OCI-LY3 (cell line): ENCODE results near the gene NUDT17.

ENCODE experiments used
- H2AFZ ChIP-seq: fragments of 200-600, 300-600 bp; shearing (Covaris generic); 2 replicates; pipeline ENCODE4 v1.6.0; 2014; ENCODE audit warnings: antibody characterized with exemption, low read depth, low read length
- H3K27ac ChIP-seq: fragments of 200-600, 300-600 bp; sonication (generic); 2 replicates; pipeline ENCODE4 v1.5.1; 2014; ENCODE audit warnings: mild to moderate bottlenecking, low read length, moderate library complexity, mixed read lengths
- H3K27me3 ChIP-seq: fragments of 200-600, 300-600 bp; sonication (generic); 2 replicates; pipeline ENCODE4 v1.6.1; 2014; ENCODE audit warnings: low read depth, low read length, mixed read lengths
- H3K36me3 ChIP-seq: fragments of 200-600, 300-600 bp; sonication (generic); replicated peaks from 2 replicates; pipeline ENCODE3; 2014; ENCODE audit warnings: low read depth, low read length, mixed read lengths
- H3K4me1 ChIP-seq: fragments of 300-600, 200-600 bp; sonication (generic); 2 replicates; pipeline ENCODE4 v1.6.1; 2014; ENCODE audit warnings: low read length, mixed read lengths
- H3K4me2 ChIP-seq: fragments of 200-600, 300-600 bp; sonication (generic); 2 replicates; pipeline ENCODE4 v1.6.1; 2014; ENCODE audit warnings: low read length, mixed read lengths
- H3K4me3 ChIP-seq: fragments of 300-600, 200-600 bp; sonication (generic); 2 replicates; pipeline ENCODE4 v1.5.1; 2014; ENCODE audit warnings: antibody characterized with exemption, mild to moderate bottlenecking, low read length, moderate library complexity
- H3K79me2 ChIP-seq: fragments of 300-600, 200-600 bp; shearing (Covaris generic); 2 replicates; pipeline ENCODE4 v1.6.1; 2014; ENCODE audit warnings: mild to moderate bottlenecking, low read length, mixed read lengths
- H3K9ac ChIP-seq: fragments of 300-600, 200-600 bp; shearing (Covaris generic); 2 replicates; pipeline ENCODE4 v1.6.0; 2014; ENCODE audit warnings: mild to moderate bottlenecking, low read length, moderate library complexity
- H3K9me3 ChIP-seq: fragments of 200-600, 300-600 bp; shearing (Covaris generic); 2 replicates; pipeline ENCODE4 v1.6.1; 2014; ENCODE audit warnings: low read length, mixed read lengths; ENCODE audit not compliant: insufficient read depth
- H4K20me1 ChIP-seq: fragments of 200-600, 300-600 bp; sonication (generic); 2 replicates; pipeline ENCODE4 v1.6.1; 2016; ENCODE audit warnings: low read length, mixed read lengths; ENCODE audit not compliant: insufficient read depth
- CTCF ChIP-seq: fragments of 200-600, 300-600 bp; sonication (generic); IDR thresholded peaks from 2 replicates; pipeline ENCODE4 v1.5.1; 2014; ENCODE audit warnings: antibody characterized with exemption, low read length, low read depth
- EZH2phosphoT487 ChIP-seq: fragments of 200-600 bp; shearing (Covaris generic); IDR thresholded peaks from 2 replicates; pipeline ENCODE4 v1.6.1; 2018; ENCODE audit warnings: antibody characterized with exemption, mixed run types, low read depth

NUDT17 gene

DNA sequence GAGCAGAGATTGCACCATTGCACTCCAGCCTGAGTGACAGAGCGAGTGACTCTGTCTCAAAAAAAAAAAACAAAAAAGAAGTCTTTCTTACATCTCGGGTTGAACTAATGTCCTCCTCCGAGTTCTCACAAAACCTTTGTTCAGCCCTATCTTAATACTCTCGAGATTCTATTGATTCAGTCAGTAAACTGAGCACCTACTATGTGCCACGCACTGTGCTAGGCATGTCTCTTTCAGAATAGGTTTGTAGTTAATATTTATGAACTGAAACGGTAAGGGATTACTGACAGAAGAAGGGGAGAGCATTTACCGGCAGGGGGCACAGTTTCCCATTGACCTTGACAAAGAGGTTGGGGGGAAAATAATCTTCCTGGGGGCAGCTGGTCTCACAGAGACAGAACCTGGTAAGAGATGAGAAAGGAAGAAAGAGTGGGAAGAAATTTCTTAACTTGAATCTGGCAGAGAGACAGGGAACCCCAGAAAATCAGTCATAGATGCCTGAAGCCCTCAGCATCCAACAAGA lies 10.1 kb downstream of the NUDT17 start:
- H3K4me2 ChIP-seq: no peak overlapping the region

GRCh38 chr1:145857170-145857569 lies 11.7 kb downstream of the NUDT17 start:
- Histone ChIP-seq H3K27ac (no peak overlapping the region), H3K27me3 (no peaks in the 10 kb centered on the region), H3K9me3 (no peaks in the 10 kb centered on the region), H3K36me3 (peaks cover 27% of the 10 kb centered on the region), H3K4me2 (no peak overlapping the region), H2AFZ (no peak overlapping the region), H3K4me1 (peaks cover 13% of the 10 kb centered on the region), H3K9ac (no peak overlapping the region), H4K20me1 (no peaks in the 10 kb centered on the region), H3K79me2 (peaks cover 8% of the 10 kb centered on the region), H3K4me3 (no peak overlapping the region)
- TF ChIP-seq CTCF (no peak), EZH2phosphoT487 (no peak)

More for the DNA sequence above, 10.1 kb downstream of the NUDT17 start:
- peaks cover 33% of the 10 kb centered on the region for H3K36me3 ChIP-seq
- no peak overlapping the region for H2AFZ ChIP-seq
- no peak overlapping the region for H3K9ac ChIP-seq
- H3K79me2 ChIP-seq: peaks cover 8% of the 10 kb centered on the region
- peaks cover 13% of the 10 kb centered on the region for H3K4me1 ChIP-seq
- H3K27me3 ChIP-seq: no peaks in the 10 kb centered on the region
- no peaks in the 10 kb centered on the region for H4K20me1 ChIP-seq
- no peak overlapping the region for H3K4me3 ChIP-seq
- no peaks in the 10 kb centered on the region for H3K9me3 ChIP-seq
- no peak overlapping the region for H3K27ac ChIP-seq
- peak; percentile 86 for TF ChIP-seq CTCF
- no peak for TF ChIP-seq EZH2phosphoT487

- H3K9ac ChIP-seq: peak overlapping the region; percentile 81
- peak overlapping the region; percentile 84 for H3K4me3 ChIP-seq
- peak overlapping the region; percentile 88 for H3K4me2 ChIP-seq
- peak overlapping the region; percentile 68; the same call in 1 of the 2 replicates for H2AFZ ChIP-seq
- H3K27ac ChIP-seq: peak overlapping the region; percentile 48
- H3K27me3 ChIP-seq: 0 out of 2 replicates have a peak, but pooled peaks cover 5% of the 10 kb centered on the region
- peaks cover 13% of the 10 kb centered on the region for H3K4me1 ChIP-seq
- H4K20me1 ChIP-seq: no peaks in the 10 kb centered on the region
- peaks cover 23% of the 10 kb centered on the region for H3K36me3 ChIP-seq
- peaks cover 8% of the 10 kb centered on the region for H3K79me2 ChIP-seq
- H3K9me3 ChIP-seq: no peaks in the 10 kb centered on the region
- no peak for TF ChIP-seq EZH2phosphoT487
- no peak for TF ChIP-seq CTCF
These were observed 12.9 kb downstream of the NUDT17 start for GRCh38 chr1:145858238-145858900.

GRCh38 chr1:145858901-145859490 lies 13.6 kb downstream of the NUDT17 start, which contains the start of gene PIAS3:
Gene PIAS3 (minus strand): TSS chr1:145859081. CDS start chr1:145858990, 91 bp downstream.
- Histone ChIP-seq H3K4me2 (peak within 1 kb of the TSS; percentile 88), H4K20me1 (no peaks in the 10 kb centered on the region), H3K36me3 (peaks cover 17% of the 10 kb centered on the region), H3K9ac (peak within 1 kb of the TSS; percentile 81), H3K27me3 (peaks cover 10% of the 10 kb centered on the region; the same call in 1 of the 2 replicates), H2AFZ (peak within 1 kb of the TSS; percentile 78), H3K9me3 (no peaks in the 10 kb centered on the region), H3K27ac (peak within 1 kb of the TSS; percentile 48), H3K79me2 (peaks cover 8% of the 10 kb centered on the region), H3K4me1 (peaks cover 13% of the 10 kb centered on the region), H3K4me3 (peak within 1 kb of the TSS; percentile 84)
- TF ChIP-seq EZH2phosphoT487 (no peak), CTCF (no peak)
